MV-4-11 (cell line): ENCODE results near the gene TMEM129.

Source experiments
- DNase-seq: peaks from one replicate; lab custom pipeline; 2025; lab: John Stamatoyannopoulos, UW

TMEM129 gene

DNA sequence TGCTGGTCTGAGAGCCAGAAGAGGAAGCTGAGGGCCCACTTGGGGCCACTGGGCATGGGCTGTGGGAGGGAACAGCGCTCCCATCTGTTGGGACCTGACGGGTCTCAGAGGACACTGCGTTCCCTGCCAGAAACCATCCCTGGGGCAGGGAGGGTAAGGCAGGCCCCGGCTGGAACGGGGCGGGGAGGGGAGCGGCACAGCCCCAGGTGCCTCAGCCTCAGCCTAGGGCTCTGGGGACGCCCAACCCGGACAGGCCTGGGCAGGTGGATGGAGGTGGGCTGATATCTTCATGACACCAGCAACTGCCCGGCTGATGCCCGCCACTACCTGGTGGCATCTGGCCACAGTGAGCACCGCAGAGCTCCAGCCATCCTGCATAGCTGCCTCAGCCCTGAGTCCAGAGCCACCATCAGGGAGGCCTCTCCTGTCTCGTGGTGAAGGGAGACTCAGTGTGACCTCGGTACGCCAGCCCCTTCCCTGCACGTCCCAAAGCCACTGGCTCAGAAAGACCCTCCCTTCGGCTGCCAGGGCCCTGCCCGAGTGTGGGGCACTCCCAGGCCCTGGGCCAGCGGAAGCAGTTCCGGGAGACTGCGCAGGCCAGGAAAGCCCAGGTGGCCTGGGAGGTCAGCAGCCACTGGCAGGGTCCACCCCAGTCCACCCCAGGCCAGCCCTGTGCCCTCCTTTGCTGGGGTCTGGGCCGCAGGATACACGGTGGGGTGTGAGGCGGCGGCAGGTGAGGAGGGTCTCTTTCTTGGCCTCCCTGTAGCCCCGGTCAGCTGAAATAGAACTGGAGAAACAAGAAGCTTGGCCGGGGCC, 37.4 kb upstream of the TMEM129 start:
- DNase-seq, result no peak

DNA sequence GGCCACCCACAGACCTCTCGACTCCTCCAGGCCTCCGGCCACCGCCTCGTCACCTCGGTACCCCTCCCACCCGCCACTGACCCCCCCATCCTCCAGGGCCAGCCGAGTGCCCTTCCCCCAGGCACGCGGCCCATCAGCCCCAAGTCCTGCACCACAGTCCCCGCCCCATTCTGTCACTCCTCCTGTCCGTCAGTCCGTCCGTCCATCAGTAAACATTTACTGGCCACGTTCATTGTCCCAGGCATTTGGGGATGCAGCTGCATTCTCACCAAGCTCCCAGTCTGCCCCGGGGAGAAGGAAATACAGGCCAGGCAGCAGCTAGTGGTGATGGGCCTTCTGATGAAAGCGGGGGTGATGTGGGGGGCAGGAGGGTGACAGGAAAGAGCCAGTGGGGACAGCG, 36.7 kb upstream of the TMEM129 start:
- no peak for DNase-seq

DNA sequence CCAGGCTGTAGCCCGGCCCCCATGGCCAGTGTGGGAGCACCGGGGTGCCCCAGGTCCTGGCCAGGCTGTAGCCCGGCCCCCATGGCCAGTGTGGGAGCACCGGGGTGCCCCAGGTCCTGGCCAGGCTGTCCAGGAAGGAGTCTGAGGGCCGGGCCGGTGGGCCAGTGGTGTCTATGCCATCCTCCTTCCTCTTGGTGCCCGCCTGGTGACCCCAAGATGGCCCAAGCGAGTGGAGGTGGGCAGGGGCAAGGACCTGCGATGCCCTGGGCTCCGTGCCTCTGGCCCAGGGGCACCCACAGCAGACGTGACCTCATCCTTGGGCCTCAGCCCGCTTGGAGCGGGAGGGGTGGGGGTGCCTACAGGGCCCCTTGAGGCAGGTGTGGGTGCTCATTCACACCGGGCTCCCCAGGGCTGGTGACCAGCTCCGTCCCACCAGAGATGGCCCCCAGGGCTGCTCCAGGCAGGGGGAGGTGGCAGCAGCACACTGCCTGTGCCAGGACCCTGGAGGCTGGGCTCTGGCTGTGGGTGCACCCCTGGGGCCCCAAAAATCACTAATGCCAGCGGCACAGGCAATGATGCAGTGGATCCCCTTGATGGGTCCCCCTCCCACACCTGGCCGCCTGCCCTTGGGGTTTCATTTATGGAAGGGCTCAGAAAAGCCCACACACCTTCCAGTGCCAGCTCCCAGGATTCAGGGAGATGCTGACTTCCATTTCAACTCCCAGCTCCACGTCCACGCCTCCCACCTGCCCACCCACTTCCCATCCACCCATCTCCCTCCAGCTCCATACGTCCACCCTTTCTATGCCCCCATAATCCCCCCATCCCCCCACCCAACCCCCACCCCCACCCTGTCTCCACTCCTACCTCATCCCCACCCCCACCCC, 36.0 kb upstream of the TMEM129 start:
- no peak for DNase-seq

DNA sequence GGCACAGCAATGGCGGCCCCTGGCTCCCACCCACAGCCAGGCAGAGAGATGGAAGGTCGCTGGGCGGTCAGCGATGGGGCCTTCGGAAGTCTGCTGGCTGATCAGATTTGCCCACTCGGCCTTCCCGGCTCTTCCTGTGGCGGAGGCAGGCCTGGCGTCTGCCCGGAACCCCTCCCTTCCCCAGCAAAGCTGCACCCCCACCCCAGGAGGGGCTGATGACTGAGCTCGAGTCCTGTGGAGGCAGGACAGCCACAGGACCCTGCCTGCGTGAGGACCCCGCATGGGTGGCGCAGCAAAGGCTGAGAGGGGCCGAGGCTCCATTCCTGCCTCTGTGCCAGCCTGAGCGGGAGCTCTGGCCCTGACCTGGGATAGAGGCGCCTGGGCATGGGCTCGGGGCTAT, 35.0 kb upstream of the TMEM129 start:
- DNase-seq, result no peak

DNA sequence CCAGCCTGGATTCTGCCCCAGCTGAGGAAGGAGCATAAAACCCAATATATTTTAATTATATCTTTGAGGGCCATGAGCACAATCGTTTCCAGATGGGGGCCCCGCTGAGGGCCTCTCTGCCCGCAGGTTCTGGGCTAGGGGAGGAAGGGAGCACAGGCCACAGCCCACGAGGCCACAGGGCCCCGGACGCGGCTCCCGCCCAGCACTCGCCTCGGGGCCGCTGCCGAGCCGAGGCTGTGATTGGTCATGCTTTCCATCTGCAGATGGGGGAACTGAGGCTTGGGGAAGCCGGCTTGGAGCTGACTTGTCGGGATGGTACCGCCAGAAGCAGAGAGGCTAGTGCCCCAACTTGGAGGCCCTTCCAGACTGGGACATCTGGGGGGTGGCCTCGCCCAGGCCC, 34.2 kb upstream of the TMEM129 start:
- DNase-seq, result no peak

DNA sequence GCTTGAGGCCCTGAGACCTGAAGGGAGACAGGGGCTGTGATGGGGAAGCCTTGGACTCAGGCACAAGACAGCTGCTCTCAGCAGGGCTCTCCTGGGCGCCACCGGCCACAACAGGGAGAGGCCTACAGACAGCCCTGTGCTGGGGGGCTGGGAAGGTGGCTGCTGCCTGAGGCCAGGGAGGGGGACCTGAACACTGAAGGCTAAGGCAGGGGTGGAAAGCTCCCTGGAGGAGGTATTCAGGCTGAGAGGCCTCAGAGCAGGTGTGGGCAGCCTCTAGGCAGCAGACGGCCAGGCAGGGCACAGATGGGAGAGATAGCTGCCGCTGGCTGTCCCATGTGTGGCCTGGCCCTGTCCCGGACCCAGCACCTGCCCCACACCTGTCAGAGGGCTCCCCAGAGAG, 33.2 kb upstream of the TMEM129 start:
- no peak for DNase-seq

DNA sequence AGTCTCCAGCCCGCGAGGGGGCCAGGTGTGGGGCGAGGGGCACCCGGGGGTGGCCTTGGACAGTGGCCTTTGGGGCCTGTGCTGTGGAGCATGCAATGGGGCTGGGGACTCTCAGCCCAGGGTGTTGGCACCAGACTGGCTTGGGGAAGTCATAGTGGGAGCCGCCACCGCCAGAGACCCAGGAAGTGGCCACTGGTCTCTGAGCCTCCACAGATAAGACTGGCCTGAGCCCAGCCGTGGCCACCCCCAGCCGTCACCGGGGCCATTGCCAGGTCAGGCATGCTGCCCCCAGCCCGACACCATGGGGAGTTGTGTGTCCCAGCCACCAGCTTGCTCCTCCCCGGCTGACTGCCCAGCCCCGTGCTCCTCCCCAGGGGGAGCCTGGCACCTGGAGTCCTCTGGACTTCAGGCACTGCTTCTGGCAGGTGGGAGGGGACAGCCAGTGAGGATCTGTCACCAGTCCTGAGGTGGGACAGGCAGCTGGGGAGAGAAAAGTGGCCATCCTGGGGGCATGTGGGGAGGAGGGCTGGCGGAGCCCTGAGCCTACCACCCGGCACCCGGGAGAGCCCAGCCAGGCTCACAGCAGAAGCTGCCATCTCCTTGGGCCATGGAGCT, 32.7 kb upstream of the TMEM129 start:
- no peak for DNase-seq

DNA sequence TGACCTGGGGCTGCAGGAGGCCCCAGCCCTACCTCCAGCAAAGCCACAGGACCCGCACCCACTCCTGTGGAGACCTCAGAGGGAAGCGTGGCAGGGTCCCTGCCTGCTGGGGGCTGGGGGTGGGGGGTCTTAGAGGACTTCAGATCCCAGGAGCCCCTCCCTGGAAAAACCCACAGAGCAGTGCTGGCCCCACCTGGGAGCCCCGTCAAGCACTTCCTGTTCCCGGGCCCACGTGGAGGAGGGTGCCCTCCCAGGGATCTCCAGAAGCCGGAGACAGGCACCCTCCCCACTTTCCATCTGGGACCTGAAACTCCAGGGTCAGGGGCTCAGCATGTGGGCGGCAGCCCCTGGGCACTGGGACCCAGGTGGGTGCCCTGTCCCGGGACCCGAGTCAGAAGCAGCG, 32.2 kb upstream of the TMEM129 start:
- no peak for DNase-seq

DNA sequence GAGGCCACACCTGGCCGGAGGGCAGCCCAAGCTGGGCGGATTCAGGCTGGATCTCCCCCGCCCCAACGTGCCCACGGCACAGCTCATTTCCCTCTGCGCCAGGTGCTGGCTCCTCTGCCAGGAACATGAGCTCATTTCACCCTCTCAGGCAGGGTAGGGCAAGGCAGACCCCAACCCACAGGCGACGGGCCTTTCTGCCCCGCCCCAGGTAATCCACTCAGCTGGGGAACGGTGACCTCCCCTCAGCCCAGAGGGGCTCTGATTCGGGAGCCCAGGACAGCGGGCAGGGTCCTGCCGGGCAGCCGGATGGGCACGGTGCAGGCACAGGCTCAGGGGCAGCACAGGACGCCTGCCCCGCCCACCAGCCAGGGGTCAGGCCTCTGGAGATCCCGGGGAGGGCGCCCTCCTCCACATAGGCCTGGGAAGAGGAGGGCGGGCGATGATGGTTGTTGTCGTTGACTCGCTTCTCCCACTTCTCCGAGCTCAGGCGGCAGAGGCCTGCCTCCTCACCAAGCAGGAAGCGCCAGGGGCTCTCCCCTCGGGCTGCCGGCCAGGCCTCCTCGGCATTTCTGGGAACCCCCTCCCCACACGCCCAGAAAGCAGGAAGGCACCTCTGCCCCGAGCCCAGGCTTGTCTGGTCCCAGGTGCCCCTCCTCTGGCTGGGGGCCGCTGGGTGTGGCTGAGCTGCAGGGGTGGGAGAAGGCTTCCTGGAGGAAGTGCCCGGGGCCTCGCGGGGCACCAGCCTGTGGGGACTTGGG, 31.3 kb upstream of the TMEM129 start:
- DNase-seq, result no peak

DNA sequence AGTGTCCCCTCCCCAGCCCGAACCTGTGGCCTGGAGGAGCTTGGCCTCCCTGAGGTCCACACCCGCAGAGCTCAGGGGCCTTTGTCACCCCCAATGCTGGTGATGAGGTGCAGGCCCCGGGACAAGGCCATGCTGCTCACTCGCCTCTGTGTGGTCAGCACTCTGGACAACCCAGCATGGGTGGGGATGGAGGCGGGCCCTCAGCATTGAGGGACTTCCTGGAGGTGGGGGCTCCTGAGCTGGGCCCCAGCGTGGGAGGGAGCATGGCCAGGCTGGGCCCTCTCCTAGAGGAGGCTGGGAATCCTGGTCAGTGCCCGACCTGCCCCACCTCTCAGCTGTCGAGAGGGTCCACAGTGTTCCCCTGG, 30.8 kb upstream of the TMEM129 start:
- DNase-seq, result no peak

DNA sequence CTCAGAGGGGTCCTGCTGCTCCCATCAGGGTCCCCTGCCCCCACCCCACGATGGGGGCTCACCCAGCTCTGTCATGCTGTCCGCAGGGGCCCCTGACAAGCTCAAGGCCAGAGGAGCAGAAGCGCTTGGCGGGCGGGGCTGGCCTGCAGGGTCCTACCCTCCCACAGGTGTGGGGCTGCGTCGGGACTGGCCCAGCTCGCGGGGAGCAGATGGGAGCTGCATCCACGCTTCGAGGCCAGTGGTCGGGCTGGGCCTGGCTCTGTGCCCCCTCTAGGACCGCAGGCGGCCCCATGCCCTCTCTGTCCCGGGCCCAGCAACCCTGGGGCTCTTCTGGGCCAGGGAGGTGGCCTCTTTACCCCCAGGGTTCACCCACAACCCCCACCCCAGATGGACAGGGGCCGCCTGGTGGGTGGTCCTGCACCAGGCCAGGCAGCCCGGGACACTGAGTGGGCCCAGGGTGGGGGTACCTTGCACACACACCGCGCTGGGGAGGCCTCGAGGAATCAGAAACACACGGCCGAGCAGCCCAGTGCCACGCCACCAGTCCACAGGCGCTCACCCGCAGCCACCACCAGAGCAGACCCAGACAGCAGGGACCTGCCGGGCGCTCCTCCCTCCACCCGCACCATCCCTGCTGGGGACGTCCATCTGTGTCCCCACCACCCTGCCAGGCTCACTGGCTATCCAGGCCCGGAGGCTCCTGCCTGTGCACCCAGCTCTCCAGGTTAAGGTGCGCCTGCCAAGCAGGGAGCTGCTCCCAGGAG, 30.2 kb upstream of the TMEM129 start:
- DNase-seq, result no peak

DNA sequence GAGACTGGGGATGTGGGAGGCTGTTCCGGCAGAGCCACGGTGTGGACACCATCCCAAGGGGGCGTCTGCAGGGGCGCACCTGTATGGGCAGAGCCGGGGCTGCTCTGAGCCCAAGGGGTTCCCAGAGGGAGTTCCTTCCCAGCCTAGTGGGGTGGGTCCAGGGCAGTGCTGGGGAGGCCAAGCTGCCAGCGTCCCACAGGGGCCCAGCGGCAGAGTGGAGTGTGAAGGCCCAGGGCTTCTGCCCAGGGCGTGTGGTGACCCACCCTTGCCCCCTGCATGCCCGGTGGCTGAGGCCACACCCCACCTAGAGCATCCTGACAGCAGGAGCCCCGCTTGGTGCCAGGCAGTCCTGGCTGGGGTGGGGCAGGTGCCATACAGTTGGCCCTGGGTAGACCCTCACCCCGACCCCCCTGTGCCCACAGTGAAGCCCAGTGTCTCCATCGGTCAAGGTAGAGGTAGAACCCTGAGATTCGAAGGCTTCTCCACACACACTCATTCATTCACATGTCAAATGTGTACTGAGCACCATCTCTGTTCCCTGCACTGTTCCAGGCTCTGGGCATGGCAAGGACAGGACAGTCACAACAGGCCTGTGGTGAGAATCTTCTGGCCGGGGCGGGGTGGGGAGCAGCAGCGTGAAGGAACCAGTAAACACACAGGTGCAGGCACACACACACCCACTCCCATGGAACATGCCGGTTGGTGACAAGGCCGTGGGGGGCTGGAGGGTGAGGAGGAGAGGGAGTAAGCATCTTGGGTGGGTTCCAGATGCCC, 29.4 kb upstream of the TMEM129 start:
- DNase-seq, result no peak

DNA sequence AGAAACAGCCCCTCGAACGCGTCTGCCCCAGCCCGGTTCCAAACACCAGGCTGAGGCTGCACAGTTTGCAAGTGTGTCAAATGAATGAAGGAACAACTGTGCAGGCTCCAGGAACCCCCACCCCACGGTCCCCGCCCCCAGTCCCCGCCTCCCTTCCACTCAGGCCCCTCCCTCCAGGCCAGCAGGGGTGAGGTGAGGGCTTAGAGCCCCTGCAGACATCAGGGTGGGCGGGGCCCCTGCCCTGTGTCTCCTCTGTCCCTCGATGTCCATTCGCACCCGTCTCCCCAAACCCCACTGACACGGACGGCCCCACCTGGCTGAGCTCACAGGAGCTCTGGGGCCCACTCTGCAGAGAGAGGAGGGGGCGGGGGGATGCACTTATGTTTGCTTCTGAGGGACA, 28.7 kb upstream of the TMEM129 start:
- DNase-seq, result no peak

DNA sequence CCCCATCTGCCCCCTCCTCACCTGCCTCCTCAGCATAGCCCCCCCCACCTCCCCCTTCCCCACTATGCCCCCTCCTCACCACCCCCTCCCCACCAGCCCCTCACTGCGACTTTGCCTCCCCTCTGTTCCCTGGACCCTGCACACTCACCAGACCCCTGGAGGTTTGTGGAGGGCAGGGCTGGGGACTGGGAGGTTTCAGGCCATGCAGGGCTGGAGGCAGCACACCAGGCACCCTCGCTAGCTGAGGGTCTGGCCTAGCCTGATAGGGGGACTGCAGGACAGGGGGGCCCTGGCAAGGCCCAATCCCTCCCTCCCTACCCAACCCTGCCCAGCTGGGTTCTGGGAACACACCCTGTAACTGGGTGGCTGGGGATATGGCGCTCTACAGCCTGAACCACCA, 28.2 kb upstream of the TMEM129 start:
- DNase-seq, result no peak

DNA sequence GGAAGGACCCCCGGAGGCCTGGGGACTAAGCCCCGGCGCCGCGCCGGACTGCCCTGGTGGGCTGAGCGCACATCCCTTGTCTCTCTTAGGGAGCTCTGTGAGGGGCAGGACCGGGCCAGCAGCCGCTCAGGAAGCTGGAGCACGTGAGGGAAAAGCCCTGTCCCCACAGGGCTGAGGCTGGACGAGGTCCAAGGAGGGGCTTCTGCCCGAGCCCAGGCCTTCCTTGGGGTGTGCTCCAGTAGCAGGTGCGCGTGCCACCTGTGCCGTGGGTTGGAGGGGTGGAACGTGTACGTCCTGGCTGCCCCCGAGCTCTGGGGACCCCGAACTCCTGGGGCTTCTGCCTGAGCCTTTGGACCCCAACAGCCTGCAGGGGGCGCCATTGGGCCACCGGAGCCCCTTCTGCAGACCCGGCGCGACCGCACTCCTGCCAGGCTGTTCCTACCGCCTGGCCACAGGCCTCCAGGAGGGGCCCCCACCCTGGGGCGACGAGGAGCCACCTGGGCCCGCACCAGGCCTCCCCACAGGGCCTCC, 27.4 kb upstream of the TMEM129 start:
- peak; percentile 61 for DNase-seq

DNA sequence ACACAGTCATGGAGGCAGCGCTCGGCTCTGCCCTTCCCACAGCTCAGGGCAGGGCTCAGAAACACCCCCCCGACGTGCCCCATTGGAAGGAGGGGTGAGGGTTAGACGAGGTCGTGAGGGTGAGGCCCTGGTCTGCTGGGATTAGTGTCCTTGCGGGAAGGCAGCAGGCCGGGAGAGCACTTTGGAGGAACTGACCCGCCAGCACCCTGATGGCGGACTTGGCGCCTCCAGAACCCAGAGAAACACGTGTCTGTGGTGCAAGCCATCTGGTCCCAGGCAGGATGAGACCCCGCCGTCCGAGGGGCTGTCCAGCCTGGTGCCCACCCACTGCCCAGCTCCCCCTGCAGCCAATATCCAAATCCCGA, 26.5 kb upstream of the TMEM129 start:
- DNase-seq, result peak; percentile 21

DNA sequence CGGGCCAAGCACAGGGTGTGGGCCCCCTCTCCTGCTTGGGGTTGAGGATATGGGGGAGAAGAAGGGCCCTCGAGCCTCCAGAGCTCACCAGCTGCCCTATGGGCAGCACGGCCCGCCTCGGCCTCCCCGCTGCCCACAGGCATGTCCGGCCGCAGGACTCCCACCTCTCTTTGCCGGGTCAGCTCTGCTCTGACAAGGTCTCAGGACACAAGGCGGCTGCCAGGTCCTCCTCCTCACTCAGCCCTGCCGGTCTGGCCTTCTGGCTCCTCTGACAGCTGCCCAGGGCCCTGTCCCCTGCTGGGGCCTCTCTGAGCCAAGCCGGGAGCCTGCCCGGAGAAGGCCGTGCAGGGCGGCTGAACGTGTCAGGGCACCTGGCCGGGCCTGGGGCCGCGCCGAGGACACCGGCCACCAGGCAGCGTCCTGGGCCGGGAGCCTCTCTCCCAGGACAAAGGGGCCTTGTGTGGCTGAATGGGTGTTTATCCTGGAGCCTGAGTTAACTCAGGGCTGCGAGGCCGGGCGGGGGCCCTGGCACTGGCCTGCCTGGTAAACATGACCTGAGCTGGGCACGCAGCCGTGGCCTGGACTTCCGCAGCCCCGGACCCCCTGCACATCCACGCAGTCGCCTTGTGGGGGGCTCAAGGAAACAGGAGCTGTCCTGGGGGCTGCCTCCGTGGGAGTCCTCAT, 25.9 kb upstream of the TMEM129 start:
- no peak for DNase-seq

DNA sequence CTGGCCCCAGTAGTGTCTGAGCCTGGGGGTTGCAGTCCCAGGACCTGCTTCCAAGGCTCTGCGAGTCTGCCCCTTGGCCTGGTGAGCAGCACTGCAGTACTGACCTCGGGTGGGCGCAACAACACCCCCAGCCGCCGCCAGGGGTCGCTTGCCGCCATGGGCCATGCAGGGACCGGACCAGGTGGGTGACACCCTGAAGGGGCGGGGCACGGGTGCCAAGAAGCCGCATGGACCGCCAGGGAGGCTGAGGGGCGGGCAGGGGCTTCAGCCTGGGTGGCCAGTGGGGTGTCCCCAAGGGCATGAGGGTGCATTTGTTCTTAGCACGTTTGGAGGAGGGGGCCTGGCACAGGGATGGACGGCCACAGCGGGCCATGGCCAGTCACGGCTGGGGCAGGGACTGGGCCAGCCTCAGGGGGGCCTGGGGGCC, 25.2 kb upstream of the TMEM129 start:
- peak; percentile 41 for DNase-seq

DNA sequence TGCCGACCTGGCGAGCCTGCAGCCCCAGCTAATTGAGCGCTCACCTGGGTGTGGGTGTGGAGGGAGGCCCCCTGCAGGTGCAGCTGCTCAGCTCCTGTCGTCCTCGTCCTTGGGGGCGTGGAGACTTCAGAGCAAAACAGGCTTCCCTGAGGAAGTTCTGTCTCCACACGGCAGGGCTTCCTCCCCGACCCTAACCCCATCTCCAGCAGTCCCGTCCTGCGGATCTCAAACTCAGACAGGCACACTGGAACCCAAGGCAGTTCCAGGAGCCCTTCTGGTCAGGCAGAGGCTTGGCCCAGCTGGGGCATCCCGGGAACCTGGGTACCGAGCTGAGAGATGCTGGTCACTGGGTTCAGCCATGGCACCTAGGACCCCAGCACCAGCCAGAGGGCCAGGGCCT, 24.6 kb upstream of the TMEM129 start:
- no peak for DNase-seq

DNA sequence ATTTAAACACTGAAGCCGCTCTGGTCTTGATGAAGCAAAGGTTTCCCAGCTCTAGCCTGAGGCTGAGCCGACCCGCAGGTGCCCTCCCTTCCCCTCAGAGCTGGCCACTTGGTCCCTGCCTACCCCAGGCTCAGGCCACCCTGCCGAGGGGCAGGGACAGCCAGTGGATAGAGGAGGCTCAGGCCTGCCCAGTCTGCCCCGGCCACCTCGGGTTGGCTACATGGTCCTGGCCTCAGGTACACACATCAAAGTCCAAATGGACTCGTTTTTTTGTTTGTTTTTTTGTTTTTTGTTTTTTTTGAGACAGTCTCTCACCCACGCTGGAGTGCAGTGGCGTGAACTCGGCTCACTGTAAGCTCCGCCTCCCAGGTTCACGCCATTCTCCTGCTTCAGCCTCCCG, 24.0 kb upstream of the TMEM129 start:
- no peak for DNase-seq
